ENCODE data around the gene SURF1. TPM values are rescaled to one million over a fixed set of nuclear protein-coding genes. Genes with fewer than 3 reads are reported as not detected.
A peak's percentile ranks its signal among the peaks of the same experiment; 100 is the strongest.

SURF1 gene
- total and polyA plus RNA-seq, 4 donors = 14.2 to 75.3 (median 57.8) TPM

DNA sequence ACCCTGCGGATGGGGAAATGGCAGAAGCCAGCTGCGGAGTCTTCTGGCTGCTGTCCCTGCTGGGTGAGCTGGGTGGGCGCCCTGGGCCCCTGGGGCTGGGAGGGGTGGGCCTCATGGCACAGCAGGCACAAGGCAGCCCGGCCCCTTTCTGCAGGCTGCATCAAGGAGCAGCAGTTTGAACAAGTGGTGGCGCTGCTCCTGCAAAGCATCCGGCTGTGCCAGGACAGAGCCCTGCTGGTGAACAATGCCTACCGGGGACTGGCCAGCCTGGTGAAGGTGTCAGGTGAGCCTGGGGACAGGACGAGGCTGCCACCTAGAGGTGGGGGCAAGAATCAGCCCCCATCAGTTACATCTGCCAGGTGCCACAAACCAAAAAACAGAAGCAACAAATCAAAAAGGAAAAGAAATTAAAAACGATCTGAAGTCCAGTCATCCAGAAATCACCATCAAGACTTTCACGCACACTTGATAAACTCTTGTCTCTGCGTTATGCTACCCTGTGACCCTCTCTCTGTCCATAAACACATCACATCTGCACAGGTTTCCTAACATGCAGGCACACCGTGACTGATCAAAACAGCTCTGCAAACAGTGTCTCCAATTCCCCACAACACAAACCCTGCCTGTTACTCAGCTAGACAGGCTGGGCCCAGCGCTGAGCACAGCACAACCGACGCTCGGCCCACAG, 47.6 kb upstream of the SURF1 start:
- Histone ChIP-seq H3K36me3 (ENCODE audit: control insufficient read depth in 4 of 4, insufficient read depth in 4 of 4, low read length in 4 of 4) (peaks cover 0 to 42% (median 8%) of the 10 kb centered on the region in 4 donors), H3K4me3 (no peak overlapping the region), H3K27me3 (ENCODE audit: control insufficient read depth in 3 of 3, insufficient read depth in 3 of 3, low read length in 2 of 3) (no peaks in the 10 kb centered on the region), H3K27ac (ENCODE audit: low read depth in 1 of 2, low read length in 1 of 2) (no peak overlapping the region), H3K9ac (ENCODE audit: insufficient read depth in 1 of 2, low read length in 2 of 2) (no peak overlapping the region), H3K4me1 (ENCODE audit: control insufficient read depth in 5 of 5, insufficient read depth in 5 of 5, low read length in 5 of 5) (no peaks in the 10 kb centered on the region), H3K9me3 (ENCODE audit: control insufficient read depth in 4 of 4, insufficient read depth in 3 of 4, low read length in 3 of 4) (no peaks in the 10 kb centered on the region)
- WGBS, 2 donors = 80 to 85% methylated on average over 16 of the region's 16 CpGs
- TF ChIP-seq, protein P1, sequence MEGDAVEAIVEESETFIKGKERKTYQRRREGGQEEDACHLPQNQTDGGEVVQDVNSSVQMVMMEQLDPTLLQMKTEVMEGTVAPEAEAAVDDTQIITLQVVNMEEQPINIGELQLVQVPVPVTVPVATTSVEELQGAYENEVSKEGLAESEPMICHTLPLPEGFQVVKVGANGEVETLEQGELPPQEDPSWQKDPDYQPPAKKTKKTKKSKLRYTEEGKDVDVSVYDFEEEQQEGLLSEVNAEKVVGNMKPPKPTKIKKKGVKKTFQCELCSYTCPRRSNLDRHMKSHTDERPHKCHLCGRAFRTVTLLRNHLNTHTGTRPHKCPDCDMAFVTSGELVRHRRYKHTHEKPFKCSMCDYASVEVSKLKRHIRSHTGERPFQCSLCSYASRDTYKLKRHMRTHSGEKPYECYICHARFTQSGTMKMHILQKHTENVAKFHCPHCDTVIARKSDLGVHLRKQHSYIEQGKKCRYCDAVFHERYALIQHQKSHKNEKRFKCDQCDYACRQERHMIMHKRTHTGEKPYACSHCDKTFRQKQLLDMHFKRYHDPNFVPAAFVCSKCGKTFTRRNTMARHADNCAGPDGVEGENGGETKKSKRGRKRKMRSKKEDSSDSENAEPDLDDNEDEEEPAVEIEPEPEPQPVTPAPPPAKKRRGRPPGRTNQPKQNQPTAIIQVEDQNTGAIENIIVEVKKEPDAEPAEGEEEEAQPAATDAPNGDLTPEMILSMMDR (IDR thresholded peaks at IDR 0.05; ENCODE audit: control extremely low read depth, extremely low read depth) = peak; percentile 43
- no peak for DNase-seq
- ATAC-seq (ENCODE audit: insufficient read depth, low FRiP score) = no peak

- Histone ChIP-seq H3K27me3 (ENCODE audit: control insufficient read depth in 3 of 3, insufficient read depth in 3 of 3, low read length in 2 of 3) (no peaks in the 10 kb centered on the region), H3K27ac (ENCODE audit: low read depth in 1 of 2, low read length in 1 of 2) (no peak overlapping the region), H3K36me3 (ENCODE audit: control insufficient read depth in 4 of 4, insufficient read depth in 4 of 4, low read length in 4 of 4) (peaks cover 0 to 37% (median 8%) of the 10 kb centered on the region in 4 donors), H3K9ac (ENCODE audit: insufficient read depth in 1 of 2, low read length in 2 of 2) (no peak overlapping the region), H3K4me1 (ENCODE audit: control insufficient read depth in 5 of 5, insufficient read depth in 5 of 5, low read length in 5 of 5) (no peaks in the 10 kb centered on the region), H3K9me3 (ENCODE audit: control insufficient read depth in 4 of 4, insufficient read depth in 3 of 4, low read length in 3 of 4) (no peaks in the 10 kb centered on the region), H3K4me3 (no peak overlapping the region)
- ATAC-seq (ENCODE audit: insufficient read depth, low FRiP score) = no peak
- TF ChIP-seq, protein P1 (IDR thresholded peaks at IDR 0.05; ENCODE audit: control extremely low read depth, extremely low read depth) = no peak
- no peak for DNase-seq
- 75 to 76% methylated on average over 7 of the region's 7 CpGs for WGBS, 2 donors
Measured at GRCh38 chr9:133402689-133403088, 46.4 kb upstream of the SURF1 start.

- H3K36me3 ChIP-seq (ENCODE audit: control insufficient read depth in 4 of 4, insufficient read depth in 4 of 4, low read length in 4 of 4) = peaks cover 0 to 31% (median 6%) of the 10 kb centered on the region in 4 donors
- DNase-seq (no peak), ATAC-seq (ENCODE audit: insufficient read depth, low FRiP score) (no peak)
- no peaks in the 10 kb centered on the region for H3K9me3 ChIP-seq (ENCODE audit: control insufficient read depth in 4 of 4, insufficient read depth in 3 of 4, low read length in 3 of 4)
- H3K9ac ChIP-seq (ENCODE audit: insufficient read depth in 1 of 2, low read length in 2 of 2) = no peak overlapping the region
- H3K27ac ChIP-seq (ENCODE audit: low read depth in 1 of 2, low read length in 1 of 2) = no peak overlapping the region
- 84 to 87% methylated on average over 6 of the region's 6 CpGs for WGBS, 2 donors
- TF ChIP-seq, protein P1 (IDR thresholded peaks at IDR 0.05; ENCODE audit: control extremely low read depth, extremely low read depth) = no peak
- no peak overlapping the region for H3K4me3 ChIP-seq
- H3K4me1 ChIP-seq (ENCODE audit: control insufficient read depth in 5 of 5, insufficient read depth in 5 of 5, low read length in 5 of 5) = no peaks in the 10 kb centered on the region
- H3K27me3 ChIP-seq (ENCODE audit: control insufficient read depth in 3 of 3, insufficient read depth in 3 of 3, low read length in 2 of 3) = peaks cover 0 to 2% (median 0%) of the 10 kb centered on the region in 3 donors
Measured at GRCh38 chr9:133401588-133401987, 45.3 kb upstream of the SURF1 start.
